D721Med (cell line): ENCODE data around the gene PDE11A.
A peak's percentile ranks its signal among the peaks of the same experiment; 100 is the strongest.

Experiments used
- DNase-seq: peaks from one replicate; pipeline ENCODE4 v3.0.0; 2011; ENCODE audit warnings: low spot score; ENCODE audit not compliant: insufficient read length
- FAIRE-seq: peaks from 2 replicates; lab custom pipeline; 2011; peaks lifted over from hg19 to GRCh38; lab: Jason Lieb, UNC
- TF ChIP-seq, protein P1 (sequence below): IDR thresholded peaks from 2 replicates; pipeline ENCODE4 v1.5.1; 2012; ENCODE audit warnings: mild to moderate bottlenecking, control low read depth; ENCODE audit not compliant: insufficient read depth; ENCODE audit errors: missing control alignments

PDE11A gene

DNA sequence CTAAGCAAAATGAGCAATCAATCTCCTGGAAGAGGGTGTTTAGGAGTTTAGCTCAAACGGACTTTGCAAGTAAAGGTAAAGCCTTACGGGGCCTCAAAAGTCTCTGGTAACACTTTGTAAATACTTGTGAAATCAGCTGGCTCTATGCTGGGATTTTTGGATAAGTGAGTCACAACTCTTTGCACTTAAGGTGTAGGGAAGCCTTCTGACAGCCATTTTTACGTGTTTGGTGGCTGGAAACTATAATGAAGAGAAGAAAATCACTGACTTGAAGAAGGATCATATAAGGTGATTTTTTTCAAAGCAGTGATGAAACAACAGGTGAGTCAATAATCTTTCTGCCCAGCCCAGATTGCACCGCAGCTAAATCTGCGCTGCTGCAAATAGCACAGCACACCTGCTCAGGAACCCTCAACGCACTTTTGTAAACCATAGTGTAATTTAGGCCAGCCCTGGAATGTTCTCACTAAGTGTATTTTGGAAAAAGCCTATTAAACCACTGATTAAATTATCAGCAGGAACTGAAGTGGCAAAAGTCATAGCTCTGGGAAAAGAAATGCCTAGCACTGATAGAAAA is 461.2 kb downstream of the PDE11A start:
- DNase-seq (no peak), FAIRE-seq (no peak)
- TF ChIP-seq, protein P1, sequence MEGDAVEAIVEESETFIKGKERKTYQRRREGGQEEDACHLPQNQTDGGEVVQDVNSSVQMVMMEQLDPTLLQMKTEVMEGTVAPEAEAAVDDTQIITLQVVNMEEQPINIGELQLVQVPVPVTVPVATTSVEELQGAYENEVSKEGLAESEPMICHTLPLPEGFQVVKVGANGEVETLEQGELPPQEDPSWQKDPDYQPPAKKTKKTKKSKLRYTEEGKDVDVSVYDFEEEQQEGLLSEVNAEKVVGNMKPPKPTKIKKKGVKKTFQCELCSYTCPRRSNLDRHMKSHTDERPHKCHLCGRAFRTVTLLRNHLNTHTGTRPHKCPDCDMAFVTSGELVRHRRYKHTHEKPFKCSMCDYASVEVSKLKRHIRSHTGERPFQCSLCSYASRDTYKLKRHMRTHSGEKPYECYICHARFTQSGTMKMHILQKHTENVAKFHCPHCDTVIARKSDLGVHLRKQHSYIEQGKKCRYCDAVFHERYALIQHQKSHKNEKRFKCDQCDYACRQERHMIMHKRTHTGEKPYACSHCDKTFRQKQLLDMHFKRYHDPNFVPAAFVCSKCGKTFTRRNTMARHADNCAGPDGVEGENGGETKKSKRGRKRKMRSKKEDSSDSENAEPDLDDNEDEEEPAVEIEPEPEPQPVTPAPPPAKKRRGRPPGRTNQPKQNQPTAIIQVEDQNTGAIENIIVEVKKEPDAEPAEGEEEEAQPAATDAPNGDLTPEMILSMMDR = no peak

DNA sequence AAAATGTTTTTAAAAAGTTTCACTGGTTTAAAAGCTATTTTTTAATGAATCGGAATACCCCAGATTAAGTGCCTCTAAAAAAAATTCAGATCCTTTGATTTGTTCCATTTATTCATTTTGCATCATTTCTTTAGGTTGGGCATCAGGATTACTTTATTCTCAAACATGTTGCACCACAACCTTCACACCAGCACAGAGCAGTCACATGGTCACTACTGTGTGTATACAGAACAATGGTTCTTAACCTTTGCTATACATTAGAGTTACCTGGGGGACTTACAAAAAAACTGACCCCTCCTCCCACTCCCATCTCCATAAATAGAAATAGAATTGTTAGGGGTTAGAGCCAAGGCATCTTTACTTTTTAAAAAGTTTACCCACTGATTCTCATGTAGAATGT is 461.8 kb downstream of the PDE11A start:
- TF ChIP-seq, protein P1 = no peak
- FAIRE-seq (no peak), DNase-seq (no peak)

DNA sequence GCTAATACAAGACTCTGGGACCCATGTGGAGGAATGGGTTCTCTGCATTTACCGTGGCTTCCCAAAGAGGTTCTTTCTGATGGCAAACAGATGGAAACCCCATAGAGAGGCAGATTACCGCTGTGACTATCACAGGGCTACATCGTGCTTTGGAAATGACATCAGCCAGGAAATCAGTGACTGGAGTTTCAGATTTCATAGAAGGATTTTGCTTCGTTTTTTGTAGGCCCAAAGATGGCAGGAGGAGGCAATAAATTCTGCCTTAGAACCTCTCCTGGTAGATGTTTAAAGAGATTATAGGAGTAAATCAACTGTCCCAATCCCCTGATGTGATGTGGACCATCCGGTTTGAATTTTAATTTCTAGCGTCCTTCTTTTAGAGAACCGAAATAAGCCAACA is 465.9 kb downstream of the PDE11A start:
- TF ChIP-seq, protein P1 = no peak
- FAIRE-seq (no peak), DNase-seq (no peak)

DNA sequence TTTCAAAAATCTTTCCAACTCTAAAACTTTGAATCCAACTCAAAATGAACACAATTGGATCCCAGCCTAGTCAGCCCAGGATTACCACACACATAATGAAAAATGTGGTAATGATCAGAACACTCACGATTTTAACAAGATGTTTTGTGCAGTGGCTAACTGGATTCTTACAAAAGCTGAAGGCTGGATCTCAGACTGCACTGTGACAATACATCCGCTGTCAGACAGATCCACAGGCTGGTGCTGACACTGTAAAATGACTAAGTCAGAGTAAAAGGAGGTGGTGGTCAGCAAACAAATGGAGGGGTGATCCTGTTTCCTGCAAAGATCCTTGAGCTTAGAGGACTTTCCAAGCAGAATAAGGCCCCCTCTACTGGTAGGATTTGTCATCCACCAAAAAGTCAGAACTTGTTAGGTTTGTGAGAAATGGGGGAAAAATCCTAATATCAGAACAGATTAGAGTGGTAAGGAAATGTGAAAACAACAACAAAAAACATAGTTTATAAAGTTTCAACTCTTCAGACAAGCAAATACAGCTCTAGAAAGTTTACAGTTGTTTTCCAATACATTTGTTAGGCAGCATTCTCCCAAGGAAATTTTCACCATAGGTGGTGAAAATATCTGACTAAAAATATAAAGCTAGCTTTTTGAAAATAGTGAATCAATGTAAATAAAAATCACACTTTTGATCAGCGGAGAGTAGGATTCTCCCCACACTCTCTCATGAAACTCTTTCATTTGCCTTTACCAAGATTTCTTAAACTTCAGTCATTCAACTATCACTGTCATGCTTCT is 468.1 kb downstream of the PDE11A start:
- TF ChIP-seq, protein P1 = peak; percentile 75
- DNase-seq = no peak

DNA sequence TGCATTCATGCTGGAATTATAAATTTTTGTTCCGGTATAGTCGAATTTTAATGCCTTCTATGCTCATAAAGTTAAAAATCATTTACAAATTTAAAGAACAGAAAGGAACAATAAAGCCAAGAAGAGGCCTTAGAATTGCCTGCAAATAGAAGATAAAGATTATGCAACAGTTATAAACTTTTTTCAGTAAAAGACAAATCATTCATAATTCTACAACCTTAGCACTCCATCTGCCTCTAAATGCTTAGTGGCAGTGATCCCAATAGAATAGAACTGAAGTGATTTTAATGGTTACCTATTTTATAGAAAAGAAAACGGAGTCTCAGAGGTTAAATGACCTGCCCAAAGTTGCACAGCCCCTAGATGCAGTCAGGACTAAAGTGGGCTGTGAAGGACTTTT is 468.8 kb downstream of the PDE11A start:
- TF ChIP-seq, protein P1 = no peak
- DNase-seq (no peak), FAIRE-seq (no peak)

More for the DNA sequence above, 468.1 kb downstream of the PDE11A start:
- peak; percentile 77 for FAIRE-seq

DNA sequence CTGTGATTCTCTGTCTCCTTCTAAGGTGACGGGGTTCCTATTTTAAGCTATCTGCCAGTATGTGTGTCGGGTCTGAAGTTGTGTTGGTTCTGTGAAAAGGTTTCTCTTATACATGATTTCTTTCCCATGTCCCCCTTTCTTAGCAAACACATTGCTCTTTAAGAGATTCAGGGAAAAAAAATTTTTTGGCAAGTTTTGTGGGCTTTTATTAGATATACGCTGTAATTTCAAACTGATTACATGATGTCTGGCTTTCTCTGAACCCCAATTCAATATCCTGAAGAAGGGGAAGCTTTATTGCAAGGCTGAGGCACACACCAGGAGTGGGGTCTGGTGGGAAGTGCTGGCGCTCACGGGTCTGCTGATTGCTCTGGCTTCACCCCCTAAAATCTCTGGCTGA is 469.4 kb downstream of the PDE11A start:
- TF ChIP-seq, protein P1 = no peak
- FAIRE-seq = no peak
- no peak for DNase-seq
